Fibroblast of skin of right biceps (primary cell): ENCODE measurements around the gene ADGRL4.
A peak's percentile ranks its signal among the peaks of the same experiment; 100 is the strongest.
"Not testable (repeated sequence)": the region's sequence is repeated elsewhere in the genome, so short reads cannot be mapped to it uniquely, and the experiment has no call there.

Experiments
- DNase-seq: peaks from one replicate; pipeline ENCODE4 v3.0.0-alpha.2; 2013

The ADGRL4 gene

GRCh38 chr1:79006564-79006963 lies at the start of gene ADGRL4:
ADGRL4 (minus strand) TSS chr1:79006730; CDS start chr1:79006654, 76 bp downstream.
- peak; percentile 39 for DNase-seq

GRCh38 chr1:79055856-79056255 lies 49.3 kb upstream of the ADGRL4 start:
- DNase-seq: no peak

GRCh38 chr1:79052829-79053449 lies 46.4 kb upstream of the ADGRL4 start:
- no peak for DNase-seq

DNA sequence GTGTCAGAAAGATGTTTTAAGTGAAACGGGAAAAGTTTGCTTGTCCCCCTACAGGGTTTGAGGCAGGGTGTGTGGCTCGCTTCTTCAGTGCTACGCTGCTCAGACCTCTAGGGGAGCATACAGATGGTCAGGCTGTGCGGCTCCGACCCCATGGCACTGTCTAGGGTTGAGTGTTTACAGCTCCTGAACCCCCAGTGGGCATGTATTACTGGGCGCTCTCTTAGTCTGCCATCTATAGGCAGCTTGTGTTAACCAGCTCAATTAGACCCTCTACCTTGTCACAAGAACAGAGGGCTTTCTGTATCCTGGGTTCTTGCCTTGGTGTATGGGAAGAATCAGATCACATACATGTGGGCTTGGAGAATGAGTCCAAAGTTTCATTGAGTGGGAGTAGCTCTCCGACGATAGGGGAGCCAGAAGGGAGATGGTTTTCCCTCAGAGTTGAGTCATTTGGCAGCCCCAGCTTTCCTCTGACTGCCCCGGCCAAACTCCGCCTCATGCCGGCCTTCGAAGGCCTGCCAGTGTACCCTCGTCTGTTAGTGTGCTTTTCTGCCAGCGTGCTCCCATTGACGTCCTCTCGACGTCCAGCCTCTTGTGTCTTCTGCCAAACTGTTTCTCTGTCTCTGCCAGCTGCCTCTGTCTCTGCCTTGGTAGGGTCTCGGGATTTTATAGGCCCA lies 38.6 kb upstream of the ADGRL4 start:
- DNase-seq: no peak

DNA sequence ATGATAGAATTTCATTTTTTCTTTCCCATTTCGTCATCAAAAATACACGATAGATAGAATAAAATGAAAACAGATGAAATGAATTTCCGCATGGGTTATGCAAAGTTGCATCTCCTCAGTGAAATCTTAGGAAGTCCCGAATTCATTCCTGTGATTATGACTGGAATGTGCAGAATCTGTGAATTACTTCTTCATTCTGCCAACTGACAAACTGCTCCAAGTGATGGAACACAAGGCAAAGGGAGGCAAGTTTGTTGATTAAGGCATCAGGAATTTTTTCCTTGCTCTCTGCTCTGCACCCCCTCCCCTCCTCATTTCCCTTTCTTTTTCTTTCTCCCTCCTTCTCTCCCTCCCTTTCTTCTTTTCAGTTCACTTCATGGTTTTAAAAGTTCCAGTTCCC lies 37.0 kb upstream of the ADGRL4 start:
- peak; percentile 90 for DNase-seq

DNA sequence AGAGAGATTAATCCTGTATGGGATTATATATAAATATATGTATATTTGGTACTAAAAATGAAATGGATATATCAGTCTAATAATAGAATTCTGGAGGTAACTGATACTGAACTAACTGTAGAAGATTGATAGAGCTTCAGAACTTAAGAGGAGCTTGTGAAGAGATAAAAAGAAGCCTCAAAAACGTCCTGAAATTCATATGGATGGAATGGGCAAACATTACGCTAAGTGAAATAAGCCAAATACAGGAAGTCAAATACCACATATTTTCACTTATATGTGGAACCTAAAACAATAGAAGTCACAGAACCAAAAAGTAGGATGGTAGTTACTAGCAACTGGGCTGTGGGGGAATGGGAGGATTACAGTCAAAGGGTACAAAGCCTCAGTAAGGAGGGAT lies 36.0 kb upstream of the ADGRL4 start:
- DNase-seq: peak; percentile 3

DNA sequence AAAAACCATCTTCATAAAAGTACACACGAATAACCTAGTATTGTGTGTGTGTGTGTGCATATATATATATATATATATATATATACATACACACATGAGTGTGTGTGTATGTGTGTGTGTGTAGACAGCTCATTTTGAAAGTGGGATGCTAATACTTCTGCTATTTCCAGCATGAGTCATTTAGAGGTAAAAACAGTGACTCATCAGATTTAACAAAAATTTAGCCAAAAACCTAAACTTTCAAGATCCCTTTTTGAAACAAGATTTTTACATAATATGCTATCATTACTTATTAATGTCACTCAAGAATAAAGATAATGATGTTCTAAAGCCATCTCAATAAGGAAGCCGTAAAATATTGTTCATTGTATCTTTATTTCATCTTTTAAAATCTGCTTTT lies 35.6 kb upstream of the ADGRL4 start:
- DNase-seq: peak; percentile 83

DNA sequence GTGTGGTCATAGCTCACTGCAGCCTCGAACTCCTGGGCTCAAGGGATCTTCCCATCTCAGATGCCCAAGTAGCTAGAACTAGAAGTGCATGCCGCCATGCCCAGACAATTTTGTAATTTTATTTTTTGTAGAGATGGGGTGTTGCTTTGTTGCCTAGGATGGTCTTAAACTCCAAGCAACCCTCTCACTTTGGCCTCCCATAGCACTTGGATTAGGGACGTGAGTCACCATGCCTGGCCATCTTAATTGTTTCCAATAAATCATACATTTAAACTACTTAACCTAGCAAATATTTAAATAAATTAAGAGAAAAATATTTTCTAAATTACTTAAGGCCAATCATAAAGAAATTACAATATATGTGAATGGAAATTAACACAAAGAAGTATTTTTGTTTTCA lies 35.1 kb upstream of the ADGRL4 start:
- DNase-seq: peak; percentile 42

GRCh38 chr1:79040424-79041082 lies 34.0 kb upstream of the ADGRL4 start:
- DNase-seq: peak; percentile 30

- DNase-seq: no peak
Measured at GRCh38 chr1:79037085-79037484, 30.6 kb upstream of the ADGRL4 start.

GRCh38 chr1:79012500-79012899 lies 6.0 kb upstream of the ADGRL4 start:
- DNase-seq: no peak

- no peak for DNase-seq
Measured at GRCh38 chr1:79010589-79010988, 4.1 kb upstream of the ADGRL4 start.

DNA sequence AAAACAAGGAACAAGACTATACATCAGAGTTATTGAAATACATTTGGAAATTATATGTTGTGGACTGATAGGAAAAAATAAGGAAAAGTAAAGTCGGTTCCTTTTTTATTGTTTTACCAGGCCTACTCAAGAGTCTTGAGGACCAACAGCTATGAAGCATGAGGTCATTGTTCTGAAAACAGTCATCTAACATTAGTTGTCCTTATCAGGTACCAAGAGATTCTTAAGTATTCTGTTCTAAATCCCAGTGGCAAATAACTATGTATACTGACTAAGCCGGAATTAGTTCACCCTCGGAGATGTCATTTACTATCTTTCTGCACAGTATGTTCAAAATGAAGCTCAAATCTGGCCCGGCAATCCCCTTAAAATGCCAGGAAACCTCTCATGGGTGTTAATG lies 585 bp downstream of the ADGRL4 start:
- peak; percentile 11 for DNase-seq

GRCh38 chr1:79004916-79005315 lies 1.6 kb downstream of the ADGRL4 start:
- no peak for DNase-seq

DNA sequence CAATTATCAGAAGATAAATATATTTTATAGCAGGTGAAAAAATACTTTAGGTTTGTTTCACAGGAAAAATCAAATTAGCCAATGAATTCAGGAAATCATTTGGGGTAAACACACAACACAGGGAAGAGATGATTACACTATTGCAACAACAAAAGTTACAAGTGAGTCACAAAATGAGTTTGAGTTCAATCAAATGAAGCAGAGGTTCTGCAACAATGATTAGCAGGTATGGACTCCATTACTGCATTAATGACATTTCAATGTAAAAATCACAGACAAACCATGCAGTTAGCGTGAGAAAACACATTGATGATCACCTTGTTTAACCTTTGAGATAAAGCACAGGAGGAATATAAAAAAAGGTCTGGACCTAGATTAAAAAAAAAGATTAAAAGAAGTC lies 9.7 kb downstream of the ADGRL4 start:
- no peak for DNase-seq

- DNase-seq: no peak
Measured at GRCh38 chr1:78987042-78987441, 19.5 kb downstream of the ADGRL4 start.

GRCh38 chr1:78980511-78980910 lies 26.0 kb downstream of the ADGRL4 start:
- peak; percentile 9 for DNase-seq

DNA sequence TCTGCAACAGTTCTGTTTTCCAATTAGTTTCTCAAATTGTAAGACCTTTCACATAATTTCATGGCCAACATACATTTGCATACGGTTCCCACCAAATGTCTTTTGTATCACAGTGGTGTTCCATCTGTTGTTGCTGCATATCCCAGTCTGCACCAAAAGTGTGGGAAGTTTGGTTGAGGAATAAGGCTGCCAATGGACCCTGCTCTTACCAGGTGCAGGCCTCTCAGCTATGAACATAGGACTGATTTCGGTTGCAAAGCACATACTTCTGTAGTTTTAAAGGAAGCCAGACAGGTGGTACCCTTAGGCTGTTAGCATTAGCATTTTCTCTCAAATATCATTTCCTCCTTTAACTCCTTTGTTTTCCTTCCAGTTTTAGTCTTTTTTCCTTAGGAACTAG lies 33.8 kb downstream of the ADGRL4 start:
- DNase-seq: no peak

DNA sequence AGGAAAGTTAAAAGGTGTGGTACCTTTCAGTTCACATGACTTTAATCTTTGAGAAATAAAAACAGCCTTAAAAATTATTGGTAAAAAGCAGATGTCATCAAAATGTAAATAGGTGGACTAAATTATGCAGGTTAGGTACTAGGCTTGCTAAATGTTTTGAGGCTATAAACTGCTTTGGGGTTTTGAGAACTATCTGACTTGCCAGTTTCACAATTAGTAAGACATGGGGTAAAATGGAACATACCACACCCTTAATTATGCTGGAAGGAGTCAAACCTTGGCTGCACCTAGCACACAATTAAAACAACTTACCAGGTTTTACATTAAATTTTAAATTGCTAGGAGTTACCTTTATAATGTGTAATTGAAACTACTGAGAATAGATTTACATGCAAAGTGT lies 39.4 kb downstream of the ADGRL4 start:
- DNase-seq: not testable (repeated sequence)

DNA sequence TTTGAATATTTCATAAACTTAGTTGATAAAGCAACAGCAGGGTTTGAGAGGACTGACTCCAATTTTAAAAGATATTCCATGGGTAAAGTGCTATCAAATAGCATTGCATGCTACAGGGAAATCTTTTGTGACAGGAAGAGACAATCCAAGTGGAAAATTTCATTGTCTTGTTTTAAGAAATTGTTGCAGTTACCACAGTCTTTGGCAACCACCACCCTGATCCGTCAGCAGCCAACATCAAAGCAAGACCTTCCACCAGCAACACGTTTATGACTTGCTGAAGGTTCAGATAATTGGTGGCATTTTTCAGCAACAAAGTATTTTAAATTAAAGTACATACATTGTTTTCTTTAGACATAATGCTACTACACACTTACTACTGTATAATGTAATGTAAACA lies 47.8 kb downstream of the ADGRL4 start:
- DNase-seq: no peak

GRCh38 chr1:78950826-78951225 lies 55.7 kb downstream of the ADGRL4 start:
- DNase-seq: peak; percentile 2

GRCh38 chr1:78949227-78949626 lies 57.3 kb downstream of the ADGRL4 start:
- no peak for DNase-seq

- no peak for DNase-seq
Measured at GRCh38 chr1:78919150-78919549, 87.4 kb downstream of the ADGRL4 start.

GRCh38 chr1:78918157-78918556 lies 88.4 kb downstream of the ADGRL4 start:
- peak; percentile 11 for DNase-seq
